Endodermal cell (in vitro differentiated cells): ENCODE results near the gene EFNA2. TPM values are rescaled to one million over a fixed set of nuclear protein-coding genes. Genes with fewer than 3 reads are reported as not detected.

ENCODE experiments used
- DNase-seq: peaks from one replicate; pipeline ENCODE4 v3.0.0-alpha.2; 2017
- H3K27ac ChIP-seq: 2 replicates; pipeline ENCODE4 v1.5.1; 2013; ENCODE audit warnings: mild to moderate bottlenecking, low read depth, low read length, moderate library complexity
- H3K27me3 ChIP-seq: 2 replicates; pipeline ENCODE4 v1.6.1; 2013; ENCODE audit warnings: mild to moderate bottlenecking, low read length, moderate library complexity; ENCODE audit not compliant: insufficient read depth, control insufficient read depth, poor library complexity, severe bottlenecking
- H3K36me3 ChIP-seq: 2 replicates; pipeline ENCODE4 v1.7.0; 2013; ENCODE audit warnings: mild to moderate bottlenecking, low read length, moderate library complexity; ENCODE audit not compliant: control insufficient read depth, insufficient read depth
- H3K4me1 ChIP-seq: one replicate; pipeline ENCODE4 v1.7.0; 2013; ENCODE audit warnings: low read length; ENCODE audit not compliant: control insufficient read depth, insufficient read depth
- H3K4me3 ChIP-seq: 2 replicates; pipeline ENCODE4 v1.5.1; 2013; ENCODE audit warnings: mild to moderate bottlenecking, low read length, moderate library complexity
- H3K9ac ChIP-seq: 2 replicates; pipeline ENCODE4 v1.6.1; 2013; ENCODE audit warnings: mild to moderate bottlenecking, low read length, moderate library complexity; ENCODE audit not compliant: poor library complexity, severe bottlenecking; ENCODE audit errors: extremely low read depth
- H3K9me3 ChIP-seq: 2 replicates; pipeline ENCODE4 v1.6.1; 2013; ENCODE audit warnings: mild to moderate bottlenecking, low read length, moderate library complexity; ENCODE audit not compliant: control insufficient read depth
- H3K27ac Mint-ChIP-seq: 2 replicates; pipeline ENCODE4 v1.8.0; 2020; ENCODE audit warnings: mixed read lengths
- H3K27me3 Mint-ChIP-seq: 2 replicates; pipeline ENCODE4 v1.8.0; 2021; ENCODE audit warnings: mild to moderate bottlenecking, mixed read lengths; ENCODE audit not compliant: insufficient read depth
- H3K36me3 Mint-ChIP-seq: 2 replicates; pipeline ENCODE4 v1.8.0; 2020; ENCODE audit warnings: low read depth, mixed read lengths
- H3K4me1 Mint-ChIP-seq: 2 replicates; pipeline ENCODE4 v1.8.0; 2020; ENCODE audit warnings: mixed read lengths
- H3K4me3 Mint-ChIP-seq: 2 replicates; pipeline ENCODE4 v1.8.0; 2020; ENCODE audit warnings: mild to moderate bottlenecking, moderate library complexity, mixed read lengths
- H3K9me3 Mint-ChIP-seq: 2 replicates; pipeline ENCODE4 v1.8.0; 2020; ENCODE audit warnings: mild to moderate bottlenecking, mixed read lengths
- CTCF ChIP-seq: fragments of 200-600 bp; sonication (generic); conservative IDR thresholded peaks from 2 replicates; pipeline ENCODE4 v1.5.0; 2021; ENCODE audit warnings: antibody characterized with exemption, mild to moderate bottlenecking
- whole genome bisulfite sequencing, 2 experiments: methylation state at CpG; one replicate each; pipeline versions ENCODE4 v1.1.5 to v1.1.7; 2013; ENCODE audit warnings: missing lambda C conversion rate in 2 of 2, mixed read lengths in 1 of 2; ENCODE audit not compliant: insufficient coverage in 1 of 2, insufficient read length in 1 of 2; 5-methylcytosine and 5-hydroxymethylcytosine counted together
- total RNA-seq, 2 donors: library from RNA; stranded (reverse); fragmentation: NEBNext Ultra II Directional in 1 of 2; extraction: Animal tissue kit (Norgen Biotek cat#: 25700) in 1 of 2; gene quantifications; 2 replicates in 1 of 2; 3 replicates in 1 of 2; pipeline ENCODE4 v1.2.1, GENCODE V29; 2021

Gene EFNA2
- total RNA-seq, 2 donors from 2014 or later: 28.6 to 30.7 TPM

GRCh38 chr19:1275260-1275975 lies 10.3 kb upstream of the EFNA2 start, which contains the start of gene FAM174C:
FAM174C (plus strand) TSS chr19:1275530; CDS start chr19:1275550, 20 bp downstream.
- H3K4me3 Mint-ChIP-seq: peak within 1 kb of the TSS; percentile 60
- peak within 1 kb of the TSS; percentile 94 for H3K27ac Mint-ChIP-seq
- H3K36me3 Mint-ChIP-seq: peaks cover 61% of the 10 kb centered on the region
- H3K4me1 Mint-ChIP-seq: peaks cover 21% of the 10 kb centered on the region
- no peak for TF ChIP-seq CTCF
- Histone ChIP-seq H3K4me1 (peaks cover 13% of the 10 kb centered on the region), H3K4me3 (peak within 1 kb of the TSS; percentile 87), H3K9ac (peak within 1 kb of the TSS; percentile 77), H3K27me3 (no peaks in the 10 kb centered on the region), H3K27ac (peak within 1 kb of the TSS; percentile 99), H3K36me3 (peaks cover 58% of the 10 kb centered on the region), H3K9me3 (no peaks in the 10 kb centered on the region)
- WGBS, 2 experiments: 0% methylated on average over 19 to 92 of the region's 98 CpGs
- peak; percentile 99 for DNase-seq
- H3K9me3 Mint-ChIP-seq: no peaks in the 10 kb centered on the region
- no peaks in the 10 kb centered on the region for H3K27me3 Mint-ChIP-seq

- no peaks in the 10 kb centered on the region for H3K9me3 Mint-ChIP-seq
- H3K4me1 ChIP-seq: peaks cover 13% of the 10 kb centered on the region
- 19 to 28% methylated on average over 25 to 43 of the region's 43 CpGs for whole genome bisulfite sequencing, 2 experiments
- H3K4me3 ChIP-seq: peak overlapping the region; percentile 87
- H3K27me3 ChIP-seq: no peaks in the 10 kb centered on the region
- no peak for DNase-seq
- peak overlapping the region; percentile 63 for H3K27ac ChIP-seq
- no peaks in the 10 kb centered on the region for H3K9me3 ChIP-seq
- peaks cover 51% of the 10 kb centered on the region for H3K36me3 ChIP-seq
- H3K27ac Mint-ChIP-seq: peak overlapping the region; percentile 88
- H3K4me1 Mint-ChIP-seq: peaks cover 18% of the 10 kb centered on the region
- H3K9ac ChIP-seq: peak overlapping the region; percentile 69
- no peaks in the 10 kb centered on the region for H3K27me3 Mint-ChIP-seq
- peak overlapping the region; percentile 60 for H3K4me3 Mint-ChIP-seq
- H3K36me3 Mint-ChIP-seq: peaks cover 54% of the 10 kb centered on the region
- no peak for TF ChIP-seq CTCF
These were observed 9.6 kb upstream of the EFNA2 start for GRCh38 chr19:1275976-1276627.

- 89 to 96% methylated on average over 8 to 10 of the region's 10 CpGs for WGBS, 2 experiments
- H3K9me3 ChIP-seq: no peaks in the 10 kb centered on the region
- peak overlapping the region; percentile 87 for H3K4me3 ChIP-seq
- H3K4me1 ChIP-seq: peaks cover 10% of the 10 kb centered on the region
- H3K27me3 ChIP-seq: no peaks in the 10 kb centered on the region
- peak overlapping the region; percentile 69 for H3K9ac ChIP-seq
- TF ChIP-seq CTCF: no peak
- no peak for DNase-seq
- H3K36me3 Mint-ChIP-seq: peaks cover 49% of the 10 kb centered on the region
- no peaks in the 10 kb centered on the region for H3K9me3 Mint-ChIP-seq
- H3K4me1 Mint-ChIP-seq: peaks cover 18% of the 10 kb centered on the region
- H3K36me3 ChIP-seq: peaks cover 47% of the 10 kb centered on the region
- no peak overlapping the region for H3K27ac ChIP-seq
- peak overlapping the region; percentile 71 for H3K27ac Mint-ChIP-seq
- no peaks in the 10 kb centered on the region for H3K27me3 Mint-ChIP-seq
- peak overlapping the region; percentile 60 for H3K4me3 Mint-ChIP-seq
These were observed 9.0 kb upstream of the EFNA2 start for GRCh38 chr19:1276628-1277022.
